H1 (cell line): ENCODE measurements around the gene SAFB2.

Experiments used
- CTCF ChIP-seq, 3 experiments: IDR thresholded peaks; 1 replicate in 2 of 3; 2 replicates in 1 of 3; pipeline versions ENCODE4 v1.5.1 to v1.6.1; 2011; ENCODE audit warnings: low read length in 3 of 3, mild to moderate bottlenecking in 3 of 3, inconsistent platforms in 2 of 3, low read depth in 1 of 3, moderate library complexity in 1 of 3; ENCODE audit not compliant: insufficient read depth in 1 of 3; ENCODE audit errors: control extremely low read depth in 1 of 3
- EGR1 ChIP-seq: IDR thresholded peaks from 2 replicates; pipeline ENCODE4 v1.6.1; 2011; ENCODE audit warnings: low read depth, low read length, borderline replicate concordance
- HDAC6 ChIP-seq: IDR thresholded peaks from one replicate; pipeline ENCODE4 v1.7.1; 2012; ENCODE audit warnings: low read depth, mild to moderate bottlenecking, inconsistent platforms, low read length, moderate library complexity
- JUND ChIP-seq: IDR thresholded peaks from 2 replicates; pipeline ENCODE4 v1.6.1; 2011; ENCODE audit warnings: mild to moderate bottlenecking, improper control_type of control experiment, low read length

- TF ChIP-seq EGR1 (no peak), HDAC6 (no peak), CTCF (IDR thresholded peaks at IDR 0.05; ENCODE audit: control extremely low read depth in 1 of 3, insufficient read depth in 1 of 3, low read depth in 1 of 3, low read length in 3 of 3) (no peak), JUND (no peak)
Observed at GRCh38 chr19:5655412-5655811, 32.8 kb upstream of the SAFB2 start.
